Activated CD4-positive, alpha-beta T cell treated with anti-CD3 and anti-CD28 coated beads for 48 hours (primary cell): ENCODE data around the gene GFRA1.

Source experiments
- DNase-seq: peaks from one replicate; pipeline ENCODE4 v3.0.0-alpha.2; 2020

Gene GFRA1

DNA sequence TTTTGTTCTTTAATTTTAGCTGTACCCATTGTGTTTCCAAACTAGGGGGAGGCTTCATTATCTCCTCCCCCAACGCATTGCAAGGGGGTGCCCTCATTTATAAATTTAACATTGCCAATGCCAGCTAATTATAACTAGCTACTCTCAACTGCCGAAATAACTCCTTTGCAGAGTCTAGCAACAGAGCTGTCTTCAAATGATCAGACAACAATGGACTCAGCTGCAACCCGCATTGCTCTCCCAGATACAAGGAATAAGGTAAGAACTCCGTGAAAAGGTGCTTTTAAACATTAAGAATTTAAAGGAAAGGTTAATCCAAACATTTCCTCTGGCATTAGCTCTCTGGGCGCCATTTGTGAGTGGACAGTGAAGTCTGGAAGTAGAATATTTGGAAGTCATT is 116.2 kb downstream of the GFRA1 start:
- no peak for DNase-seq

- DNase-seq: no peak
Measured at GRCh38 chr10:116155191-116155590, 117.8 kb downstream of the GFRA1 start.

DNA sequence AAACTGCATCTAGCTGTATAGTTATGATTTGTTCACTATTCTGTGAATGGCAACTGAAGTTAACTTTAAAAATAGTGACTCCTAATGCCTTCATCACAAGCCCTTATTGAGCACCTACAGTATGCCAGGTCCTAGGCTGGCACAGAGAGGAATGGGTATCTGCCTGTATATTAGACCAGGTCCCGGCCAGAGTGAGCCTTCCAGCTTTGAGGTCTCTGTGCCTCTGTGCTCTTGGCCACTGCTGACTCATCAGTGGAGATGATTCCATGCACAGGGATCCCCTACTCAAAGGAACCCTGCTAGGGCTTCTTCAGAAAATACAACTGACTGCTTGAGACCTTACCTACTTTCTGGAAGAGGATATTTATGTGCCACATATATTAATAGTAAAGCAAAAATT is 118.4 kb downstream of the GFRA1 start:
- no peak for DNase-seq

DNA sequence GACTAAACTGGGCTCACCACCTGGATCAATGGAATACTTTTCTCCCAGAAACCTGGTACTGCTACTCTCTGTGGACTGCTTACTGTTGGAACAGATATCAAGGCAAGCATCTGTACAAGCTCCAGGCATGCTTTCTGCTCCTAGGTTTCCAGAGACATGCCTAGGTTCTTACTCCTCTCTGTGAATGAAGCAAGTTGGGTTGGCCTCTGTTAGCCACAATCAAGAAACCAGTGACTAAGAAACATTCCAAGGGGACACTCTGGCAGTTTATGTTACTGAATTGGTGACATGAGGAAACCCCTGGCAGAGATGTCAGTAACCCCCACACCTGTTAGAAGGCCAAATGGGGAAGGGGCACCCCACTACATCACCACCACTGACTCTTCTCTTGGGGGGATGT is 121.9 kb downstream of the GFRA1 start:
- no peak for DNase-seq

DNA sequence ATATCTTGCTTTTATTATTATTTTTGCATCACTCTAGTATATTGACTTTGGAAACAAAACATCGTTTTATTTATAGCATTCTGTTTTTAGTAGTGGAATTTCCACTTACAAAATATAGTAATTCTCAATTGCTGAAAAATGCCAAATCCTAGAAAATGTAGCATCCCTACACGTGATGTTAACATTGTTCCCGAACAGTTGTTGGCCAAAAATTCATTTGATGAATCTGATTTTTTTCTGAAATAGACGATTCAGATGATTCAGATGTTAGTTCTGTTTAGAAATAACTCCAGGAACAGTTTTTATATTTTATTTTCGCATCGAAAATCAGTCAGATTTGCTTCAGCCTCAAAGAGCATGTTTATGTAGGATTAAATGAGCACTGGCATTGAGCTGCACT is 122.4 kb downstream of the GFRA1 start:
- DNase-seq: no peak

DNA sequence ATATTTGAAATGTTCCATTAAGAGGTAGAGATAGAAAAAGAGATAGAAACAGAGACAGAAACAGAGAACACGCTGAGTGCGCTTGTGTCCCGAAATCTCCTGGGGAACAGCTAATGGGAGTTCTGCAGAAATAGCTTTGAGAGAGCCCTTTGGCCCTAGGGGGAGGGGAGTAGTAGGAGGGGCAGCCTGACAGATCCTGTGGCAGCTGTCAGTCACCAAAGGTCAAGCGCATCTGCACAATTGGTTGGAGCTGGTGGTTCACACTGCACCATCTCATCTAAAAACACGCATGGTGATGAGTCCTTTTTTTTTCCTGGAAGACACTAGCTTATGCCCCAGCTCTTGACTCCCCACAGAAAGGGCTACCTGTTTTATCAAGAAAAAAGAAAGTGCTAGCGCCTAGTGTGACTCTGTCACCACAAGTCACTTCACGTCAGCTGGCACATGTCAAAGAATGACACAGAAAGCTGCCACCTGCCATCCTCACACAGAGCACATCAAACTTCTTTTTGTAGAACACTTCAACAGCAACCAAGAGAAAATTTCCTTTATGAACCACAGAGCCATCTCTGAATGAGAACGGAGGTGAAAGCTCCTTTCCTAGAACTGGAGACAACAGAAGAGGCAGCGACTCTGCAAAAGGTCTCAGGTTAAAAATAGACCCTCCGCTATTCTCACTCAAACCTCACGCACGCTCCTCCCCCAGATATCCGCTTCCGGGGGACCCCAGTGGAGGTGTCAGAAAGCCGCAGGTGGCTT is 125.7 kb downstream of the GFRA1 start:
- peak; percentile 9 for DNase-seq

DNA sequence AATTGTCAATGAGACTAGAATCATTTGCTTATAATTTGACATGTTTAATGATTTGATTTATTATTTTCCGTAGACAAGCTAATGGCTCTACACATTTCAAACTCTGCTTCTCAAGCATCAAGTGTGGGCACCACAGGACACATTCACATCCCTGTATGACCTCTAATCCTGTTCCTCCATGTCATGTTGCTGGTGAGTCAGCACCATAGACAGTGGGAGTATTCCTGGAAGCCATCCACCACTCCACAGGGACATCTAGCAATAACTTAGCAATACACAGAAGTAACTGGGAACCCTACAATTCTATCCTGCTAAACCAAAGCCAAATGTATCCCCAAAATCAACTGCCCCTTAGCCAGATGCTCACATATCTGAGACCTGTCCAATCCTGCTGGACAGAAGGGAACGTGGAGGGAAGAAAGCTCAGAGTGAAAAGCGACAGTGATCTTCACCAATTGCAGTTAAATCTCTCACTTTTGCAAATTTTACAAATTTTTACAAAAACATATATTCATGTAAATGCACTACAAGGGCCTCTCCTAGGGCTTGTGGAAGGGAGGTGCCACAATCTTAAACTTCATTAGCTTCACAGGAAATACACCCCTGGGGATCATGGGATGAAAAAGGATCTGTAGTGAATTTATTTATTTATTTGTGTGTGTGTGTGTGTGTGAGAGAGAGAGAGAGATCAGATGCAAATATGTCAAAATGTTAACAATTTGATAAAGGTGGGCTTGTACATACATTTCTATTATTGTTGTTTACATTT is 126.5 kb downstream of the GFRA1 start:
- no peak for DNase-seq

DNA sequence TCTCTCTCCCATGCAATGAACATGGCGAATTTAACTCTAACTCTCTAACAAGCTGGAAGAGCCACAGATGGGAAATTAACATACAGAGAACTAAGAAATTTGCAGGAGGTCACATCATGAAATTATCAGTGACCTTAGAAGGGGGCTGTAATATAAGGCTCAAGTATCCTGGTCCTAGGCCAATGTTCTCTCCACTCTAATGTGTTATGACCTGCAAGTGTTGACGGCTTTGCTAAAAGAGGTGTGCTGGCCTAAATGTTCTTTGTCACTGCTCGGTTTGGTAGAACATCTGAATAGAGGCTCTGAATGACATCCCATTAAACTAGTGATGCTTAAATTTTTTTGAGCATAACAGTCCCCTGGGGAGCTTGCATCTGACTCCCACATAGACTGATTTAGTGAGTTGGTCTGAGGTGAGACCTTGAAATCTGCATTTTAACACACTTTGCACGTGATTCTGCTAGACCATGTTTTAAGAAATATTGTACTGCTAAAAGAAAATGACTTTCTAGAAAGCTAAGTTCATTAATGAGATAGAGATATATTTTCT is 129.3 kb downstream of the GFRA1 start:
- DNase-seq: no peak

- DNase-seq: no peak
Measured at GRCh38 chr10:116141855-116142254, 131.2 kb downstream of the GFRA1 start.

- DNase-seq: no peak
Measured at GRCh38 chr10:116141246-116141645, 131.8 kb downstream of the GFRA1 start.

GRCh38 chr10:116139886-116140285 is 133.1 kb downstream of the GFRA1 start:
- DNase-seq: no peak

- no peak for DNase-seq
Measured at GRCh38 chr10:116138897-116139296, 134.1 kb downstream of the GFRA1 start.

DNA sequence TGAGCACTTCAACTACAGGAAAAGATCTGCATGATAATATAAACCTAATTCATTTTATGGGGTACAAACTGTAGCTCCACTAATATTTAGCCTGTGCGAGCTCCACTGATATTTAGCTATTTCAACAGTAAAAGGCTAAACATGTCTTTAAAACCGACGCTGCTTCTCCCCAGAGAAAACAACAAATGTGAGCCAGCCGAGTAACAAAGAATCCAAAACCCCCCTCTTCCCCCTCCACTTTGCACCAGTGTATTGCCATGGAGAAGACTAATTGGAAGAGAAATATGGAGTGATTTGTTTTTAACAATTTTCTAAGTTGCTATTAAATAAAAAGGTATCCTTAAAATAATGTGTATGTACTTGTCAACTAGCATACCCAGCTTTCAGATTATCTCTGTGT is 136.7 kb downstream of the GFRA1 start:
- DNase-seq: no peak

- DNase-seq: no peak
Measured at GRCh38 chr10:116134322-116134721, 138.7 kb downstream of the GFRA1 start.

GRCh38 chr10:116133634-116134033 is 139.4 kb downstream of the GFRA1 start:
- no peak for DNase-seq

GRCh38 chr10:116132780-116133399 is 140.1 kb downstream of the GFRA1 start:
- DNase-seq: no peak

DNA sequence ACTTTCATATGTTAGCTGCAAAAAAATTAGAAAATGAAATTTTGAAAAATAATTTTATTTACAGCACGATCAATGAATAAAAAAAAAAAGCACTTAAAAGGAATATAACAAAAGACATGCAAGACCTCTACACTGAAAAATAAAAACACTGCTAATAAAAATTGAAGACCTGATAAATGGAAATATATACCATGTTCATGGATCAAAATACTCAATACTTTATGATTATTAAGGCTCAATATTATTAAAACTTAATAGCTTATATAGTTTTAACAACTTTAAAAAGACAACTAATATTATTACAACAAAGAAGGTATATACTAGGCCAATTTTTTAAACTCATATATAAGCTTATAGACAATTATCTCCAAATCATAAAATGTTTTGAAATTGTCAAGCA is 143.0 kb downstream of the GFRA1 start:
- DNase-seq: no peak

- no peak for DNase-seq
Measured at GRCh38 chr10:116126954-116127695, 145.9 kb downstream of the GFRA1 start.

DNA sequence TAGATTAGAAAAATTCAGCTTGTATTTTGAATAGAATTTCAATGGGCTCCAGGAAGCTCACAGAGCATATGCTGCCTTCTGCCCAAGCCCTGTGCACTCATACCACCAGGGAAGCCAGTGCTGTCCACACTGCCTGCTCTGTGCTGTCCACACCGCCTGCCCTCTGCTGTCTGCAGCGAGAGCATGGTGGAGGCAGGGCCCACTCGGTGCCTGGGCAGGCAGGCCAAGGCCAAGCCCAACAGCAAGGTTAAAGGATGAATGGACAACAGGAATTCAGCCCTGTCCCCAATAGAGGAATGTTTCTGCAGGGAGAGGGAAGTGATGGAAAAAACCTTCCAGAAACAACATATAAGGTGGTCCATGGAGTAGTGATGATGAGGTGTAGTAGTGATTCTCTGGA is 146.8 kb downstream of the GFRA1 start:
- DNase-seq: no peak

DNA sequence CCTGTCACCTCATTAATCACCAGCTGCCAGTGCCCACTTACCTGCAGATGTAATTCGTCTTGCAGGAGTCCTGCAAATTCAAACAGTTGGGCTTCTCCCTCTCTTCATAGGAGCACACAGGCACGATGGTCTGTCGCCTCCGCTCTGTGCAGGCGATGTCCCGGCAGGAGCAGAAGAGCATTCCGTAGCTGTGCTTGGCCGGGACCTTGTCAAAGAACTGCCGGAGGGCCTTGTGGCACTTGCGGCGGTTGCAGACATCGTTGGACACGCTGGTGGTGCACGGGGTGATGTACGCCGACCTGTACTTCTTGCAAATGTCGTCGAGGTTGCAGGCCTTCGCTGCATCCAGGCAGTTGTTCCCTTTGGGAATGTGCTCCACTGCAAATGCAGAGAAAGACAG is 147.8 kb downstream of the GFRA1 start:
- DNase-seq: no peak

GRCh38 chr10:116124777-116125176 is 148.2 kb downstream of the GFRA1 start:
- DNase-seq: no peak

GRCh38 chr10:116122664-116123063 is 150.3 kb downstream of the GFRA1 start:
- no peak for DNase-seq
